ENCODE measurements around the gene MRM3.

- no peak for TF ChIP-seq POLR2AphosphoS5 (IDR thresholded peaks at IDR 0.05; ENCODE audit: low read depth, low read length)
- TF ChIP-seq REST (IDR thresholded peaks at IDR 0.05; ENCODE audit: insufficient read depth in 1 of 2, low read depth in 2 of 2, low read length in 2 of 2), result no peak
- no peak for TF ChIP-seq SIN3A (IDR thresholded peaks at IDR 0.05; ENCODE audit: borderline replicate concordance, insufficient read depth, low read length)
- no peak for TF ChIP-seq FOXP2 (optimal IDR thresholded peaks at IDR 0.05; ENCODE audit: borderline replicate concordance, extremely low read depth, extremely low read length, insufficient read depth)
- no peak for TF ChIP-seq TAF1 (IDR thresholded peaks at IDR 0.05; ENCODE audit: borderline replicate concordance, insufficient read depth, low read length)
Observed at GRCh38 chr17:806346-806745, 24.2 kb downstream of the MRM3 start.
